ENCODE measurements around the gene INPP4B. TPM values are rescaled to one million over a fixed set of nuclear protein-coding genes. Genes with fewer than 3 reads are reported as not detected.

The INPP4B gene
- total RNA-seq, 2 experiments from 2014 or later = not detected

- no TSS peak for BruUV-seq (replicated peaks)
- intact Hi-C loops (cut with micrococcal nuclease; ENCODE audit: unreplicated experiment) = no loop called here
- H3K4me1 ChIP-seq (ENCODE audit: insufficient read depth, low read length, poor library complexity, severe bottlenecking) = peaks cover 5% of the 10 kb centered on the region
- H3K27ac ChIP-seq (ENCODE audit: low read depth, low read length, poor library complexity, severe bottlenecking) = no peak overlapping the region
- ChIA-PET POLR2A (interaction anchor here (0.7 to 1.7 kb wide), 2 partner anchors 9 to 38 kb away, joined by 3 to 4 read pairs; no protein-coding TSS in a partner anchor), CTCF (ENCODE audit: unreplicated experiment) (no interaction called here)
- H4K20me1 ChIP-seq (ENCODE audit: insufficient read depth, low read length) = no peaks in the 10 kb centered on the region
- no peak for DNase-seq (ENCODE audit: low spot score)
- H3K36me3 ChIP-seq (ENCODE audit: insufficient read depth, low read length) = no peaks in the 10 kb centered on the region
- no peaks in the 10 kb centered on the region for H3K79me2 ChIP-seq (ENCODE audit: insufficient read depth, low read depth, low read length)
- no peak overlapping the region for H2AFZ ChIP-seq (ENCODE audit: low read length)
- TF ChIP-seq EZH2phosphoT487 (IDR thresholded peaks at IDR 0.05; ENCODE audit: borderline replicate concordance, low read depth, low read length) = no peak
- TF ChIP-seq CTCF (conservative IDR thresholded peaks at IDR 0.05; ENCODE audit: low read length) = no peak
- no peaks in the 10 kb centered on the region for H3K9me2 ChIP-seq (ENCODE audit: insufficient read depth, low read length)
- no peaks in the 10 kb centered on the region for H3K9me3 ChIP-seq (ENCODE audit: low read length)
- H3K4me3 ChIP-seq (ENCODE audit: low read depth, low read length, poor library complexity, severe bottlenecking) = no peak overlapping the region
- no peak overlapping the region for H3K4me2 ChIP-seq (ENCODE audit: low read length)
These were observed 645.1 kb downstream of the INPP4B start for GRCh38 chr4:142201041-142201440.

GRCh38 chr4:142194905-142195304 lies 651.2 kb downstream of the INPP4B start:
- H3K9me2 ChIP-seq (ENCODE audit: insufficient read depth, low read length) = no peaks in the 10 kb centered on the region
- no peak for TF ChIP-seq EZH2phosphoT487 (IDR thresholded peaks at IDR 0.05; ENCODE audit: borderline replicate concordance, low read depth, low read length)
- TF ChIP-seq CTCF (conservative IDR thresholded peaks at IDR 0.05; ENCODE audit: low read length) = no peak
- no peak overlapping the region for H3K27ac ChIP-seq (ENCODE audit: low read depth, low read length, poor library complexity, severe bottlenecking)
- H2AFZ ChIP-seq (ENCODE audit: low read length) = no peak overlapping the region
- no peak for DNase-seq (ENCODE audit: low spot score)
- H3K4me2 ChIP-seq (ENCODE audit: low read length) = no peak overlapping the region
- H3K36me3 ChIP-seq (ENCODE audit: insufficient read depth, low read length) = no peaks in the 10 kb centered on the region
- H4K20me1 ChIP-seq (ENCODE audit: insufficient read depth, low read length) = no peaks in the 10 kb centered on the region
- ChIA-PET POLR2A (interaction anchor here (1.2 kb wide), 1 partner anchor 8 kb away, joined by 3 read pairs; no protein-coding TSS in a partner anchor), CTCF (ENCODE audit: unreplicated experiment) (no interaction called here)
- no TSS peak for BruUV-seq (replicated peaks)
- intact Hi-C loops (cut with micrococcal nuclease; ENCODE audit: unreplicated experiment) = no loop called here
- H3K9me3 ChIP-seq (ENCODE audit: low read length) = no peaks in the 10 kb centered on the region
- no peaks in the 10 kb centered on the region for H3K4me1 ChIP-seq (ENCODE audit: insufficient read depth, low read length, poor library complexity, severe bottlenecking)
- H3K4me3 ChIP-seq (ENCODE audit: low read depth, low read length, poor library complexity, severe bottlenecking) = no peak overlapping the region
- H3K79me2 ChIP-seq (ENCODE audit: insufficient read depth, low read depth, low read length) = no peaks in the 10 kb centered on the region

- no peak overlapping the region for H3K4me2 ChIP-seq (ENCODE audit: low read length)
- H3K36me3 ChIP-seq (ENCODE audit: insufficient read depth, low read length) = no peaks in the 10 kb centered on the region
- no peaks in the 10 kb centered on the region for H4K20me1 ChIP-seq (ENCODE audit: insufficient read depth, low read length)
- intact Hi-C loops (cut with micrococcal nuclease; ENCODE audit: unreplicated experiment) = no loop called here
- ChIA-PET CTCF (ENCODE audit: unreplicated experiment) (no interaction called here), POLR2A (no interaction called here)
- no peaks in the 10 kb centered on the region for H3K9me3 ChIP-seq (ENCODE audit: low read length)
- H2AFZ ChIP-seq (ENCODE audit: low read length) = no peak overlapping the region
- no peaks in the 10 kb centered on the region for H3K9me2 ChIP-seq (ENCODE audit: insufficient read depth, low read length)
- no peaks in the 10 kb centered on the region for H3K4me1 ChIP-seq (ENCODE audit: insufficient read depth, low read length, poor library complexity, severe bottlenecking)
- H3K79me2 ChIP-seq (ENCODE audit: insufficient read depth, low read depth, low read length) = no peaks in the 10 kb centered on the region
- no peak overlapping the region for H3K27ac ChIP-seq (ENCODE audit: low read depth, low read length, poor library complexity, severe bottlenecking)
- TF ChIP-seq EZH2phosphoT487 (IDR thresholded peaks at IDR 0.05; ENCODE audit: borderline replicate concordance, low read depth, low read length) = no peak
- no peak for TF ChIP-seq CTCF (conservative IDR thresholded peaks at IDR 0.05; ENCODE audit: low read length)
- H3K4me3 ChIP-seq (ENCODE audit: low read depth, low read length, poor library complexity, severe bottlenecking) = no peak overlapping the region
- BruUV-seq (replicated peaks) = no TSS peak
- DNase-seq (ENCODE audit: low spot score) = no peak
These were observed 654.2 kb downstream of the INPP4B start for GRCh38 chr4:142191901-142192300.
